ENCODE data around the gene GPI.

DNA sequence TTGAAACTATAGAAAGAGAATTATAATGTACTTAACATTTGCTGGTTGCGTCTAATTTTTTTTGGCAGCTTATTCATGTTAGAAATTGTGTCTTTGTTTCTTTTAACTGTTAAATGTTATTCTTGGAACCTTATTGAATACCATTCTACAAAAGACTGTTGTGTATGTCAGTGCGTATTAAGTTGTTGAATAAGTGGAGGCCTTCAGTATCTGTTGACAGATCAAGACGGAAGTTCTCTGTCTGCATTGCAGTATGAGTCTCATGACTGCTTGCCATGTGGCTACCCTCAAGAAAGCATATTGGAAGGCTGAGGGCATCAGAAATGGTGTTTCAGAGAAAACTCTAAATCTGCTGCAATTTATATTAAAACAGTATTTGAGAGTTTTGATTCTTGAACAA lies 71.7 kb downstream of the GPI start:
- TF ChIP-seq, protein P1, sequence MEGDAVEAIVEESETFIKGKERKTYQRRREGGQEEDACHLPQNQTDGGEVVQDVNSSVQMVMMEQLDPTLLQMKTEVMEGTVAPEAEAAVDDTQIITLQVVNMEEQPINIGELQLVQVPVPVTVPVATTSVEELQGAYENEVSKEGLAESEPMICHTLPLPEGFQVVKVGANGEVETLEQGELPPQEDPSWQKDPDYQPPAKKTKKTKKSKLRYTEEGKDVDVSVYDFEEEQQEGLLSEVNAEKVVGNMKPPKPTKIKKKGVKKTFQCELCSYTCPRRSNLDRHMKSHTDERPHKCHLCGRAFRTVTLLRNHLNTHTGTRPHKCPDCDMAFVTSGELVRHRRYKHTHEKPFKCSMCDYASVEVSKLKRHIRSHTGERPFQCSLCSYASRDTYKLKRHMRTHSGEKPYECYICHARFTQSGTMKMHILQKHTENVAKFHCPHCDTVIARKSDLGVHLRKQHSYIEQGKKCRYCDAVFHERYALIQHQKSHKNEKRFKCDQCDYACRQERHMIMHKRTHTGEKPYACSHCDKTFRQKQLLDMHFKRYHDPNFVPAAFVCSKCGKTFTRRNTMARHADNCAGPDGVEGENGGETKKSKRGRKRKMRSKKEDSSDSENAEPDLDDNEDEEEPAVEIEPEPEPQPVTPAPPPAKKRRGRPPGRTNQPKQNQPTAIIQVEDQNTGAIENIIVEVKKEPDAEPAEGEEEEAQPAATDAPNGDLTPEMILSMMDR (IDR thresholded peaks at IDR 0.05) = no peak
- no peak for TF ChIP-seq POLR2A (IDR thresholded peaks at IDR 0.05)
